ENCODE results near the gene CD84. TPM values are rescaled to one million over a fixed set of nuclear protein-coding genes. Genes with fewer than 3 reads are reported as not detected.

Gene CD84
- total RNA-seq, 2 experiments from 2014 or later, result 32.7 to 36.9 TPM

DNA sequence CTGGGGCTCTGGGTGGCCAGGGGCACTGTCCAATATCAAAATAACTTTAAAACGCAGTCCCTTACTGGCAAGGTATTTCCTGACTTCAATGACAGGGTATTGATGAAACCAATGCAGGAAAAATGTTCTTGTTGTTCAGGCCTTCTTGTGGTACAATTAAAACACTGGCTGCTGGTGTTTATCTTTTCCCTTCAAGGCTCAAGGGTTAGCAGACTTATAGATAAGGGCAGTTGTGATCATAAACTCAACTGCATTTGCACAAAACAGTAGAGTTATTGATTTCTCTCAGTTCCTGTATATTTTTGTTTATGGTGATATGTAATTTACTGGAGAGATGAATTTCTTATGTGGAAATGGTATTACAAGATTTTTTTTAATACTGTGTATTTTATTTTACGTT lies 2.7 kb upstream of the CD84 start:
- Mint-ChIP-seq H3K27me3 (no peaks in the 10 kb centered on the region), H3K4me3 (peak overlapping the region; percentile 13), H3K4me1 (ENCODE audit: low read depth) (peaks cover 85% of the 10 kb centered on the region), H3K9me3 (peaks cover 3% of the 10 kb centered on the region), H3K27ac (peak overlapping the region; percentile 87), H3K36me3 (ENCODE audit: low read depth) (peaks cover 13% of the 10 kb centered on the region)
- POLR2A ChIA-PET, result interaction anchor here (1.5 kb wide), 1 partner anchor 153 kb away, joined by 5 read pairs; no protein-coding TSS in a partner anchor
- H3K4me3 ChIP-seq (ENCODE audit: low read length), result no peak overlapping the region
- H3K36me3 ChIP-seq (ENCODE audit: insufficient read depth, low read length), result no peaks in the 10 kb centered on the region
- H3K27ac ChIP-seq (ENCODE audit: low read depth in 1 of 2, low read length in 2 of 2), result peak overlapping the region in 1 of 2 donors; percentile 71
- intact Hi-C loops (cut with DNase I, micrococcal nuclease), result no loop called here
- H3K4me1 ChIP-seq (ENCODE audit: insufficient read depth, low read length), result peaks cover 20% of the 10 kb centered on the region
- no peak for DNase-seq
- CTCF ChIA-PET, result no interaction called here
- TF ChIP-seq, protein P1, sequence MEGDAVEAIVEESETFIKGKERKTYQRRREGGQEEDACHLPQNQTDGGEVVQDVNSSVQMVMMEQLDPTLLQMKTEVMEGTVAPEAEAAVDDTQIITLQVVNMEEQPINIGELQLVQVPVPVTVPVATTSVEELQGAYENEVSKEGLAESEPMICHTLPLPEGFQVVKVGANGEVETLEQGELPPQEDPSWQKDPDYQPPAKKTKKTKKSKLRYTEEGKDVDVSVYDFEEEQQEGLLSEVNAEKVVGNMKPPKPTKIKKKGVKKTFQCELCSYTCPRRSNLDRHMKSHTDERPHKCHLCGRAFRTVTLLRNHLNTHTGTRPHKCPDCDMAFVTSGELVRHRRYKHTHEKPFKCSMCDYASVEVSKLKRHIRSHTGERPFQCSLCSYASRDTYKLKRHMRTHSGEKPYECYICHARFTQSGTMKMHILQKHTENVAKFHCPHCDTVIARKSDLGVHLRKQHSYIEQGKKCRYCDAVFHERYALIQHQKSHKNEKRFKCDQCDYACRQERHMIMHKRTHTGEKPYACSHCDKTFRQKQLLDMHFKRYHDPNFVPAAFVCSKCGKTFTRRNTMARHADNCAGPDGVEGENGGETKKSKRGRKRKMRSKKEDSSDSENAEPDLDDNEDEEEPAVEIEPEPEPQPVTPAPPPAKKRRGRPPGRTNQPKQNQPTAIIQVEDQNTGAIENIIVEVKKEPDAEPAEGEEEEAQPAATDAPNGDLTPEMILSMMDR (IDR thresholded peaks at IDR 0.05), result no peak
- no peak for ATAC-seq (ENCODE audit: poor library complexity)
- H3K9me3 ChIP-seq (ENCODE audit: control insufficient read depth in 1 of 2, insufficient read depth in 1 of 2, low read length in 2 of 2), result no peaks in the 10 kb centered on the region
- H3K27me3 ChIP-seq (ENCODE audit: control insufficient read depth in 1 of 2, insufficient read depth in 2 of 2, low read length in 2 of 2), result no peaks in the 10 kb centered on the region

GRCh38 chr1:160580221-160580812 lies 1.0 kb upstream of the CD84 start:
- Histone ChIP-seq H3K4me1 (ENCODE audit: insufficient read depth, low read length) (peaks cover 34% of the 10 kb centered on the region), H3K27me3 (ENCODE audit: control insufficient read depth in 1 of 2, insufficient read depth in 2 of 2, low read length in 2 of 2) (no peaks in the 10 kb centered on the region), H3K4me3 (ENCODE audit: low read length) (no peak overlapping the region), H3K9me3 (ENCODE audit: control insufficient read depth in 1 of 2, insufficient read depth in 1 of 2, low read length in 2 of 2) (no peaks in the 10 kb centered on the region), H3K27ac (ENCODE audit: low read depth in 1 of 2, low read length in 2 of 2) (peak overlapping the region; percentile 48 to 71), H3K36me3 (ENCODE audit: insufficient read depth, low read length) (no peaks in the 10 kb centered on the region)
- CTCF ChIA-PET, result interaction anchor here (0.7 to 2.0 kb wide), 5 partner anchors 20 to 36 kb away, joined by 3 to 5 read pairs (median 4); no protein-coding TSS in a partner anchor
- peaks cover 3% of the 10 kb centered on the region for H3K9me3 Mint-ChIP-seq
- DNase-seq (no peak), ATAC-seq (ENCODE audit: poor library complexity) (no peak)
- peak overlapping the region; percentile 63 for H3K4me3 Mint-ChIP-seq
- peaks cover 18% of the 10 kb centered on the region for H3K36me3 Mint-ChIP-seq (ENCODE audit: low read depth)
- no peaks in the 10 kb centered on the region for H3K27me3 Mint-ChIP-seq
- peak overlapping the region; percentile 87 for H3K27ac Mint-ChIP-seq
- TF ChIP-seq, protein P1 (IDR thresholded peaks at IDR 0.05), result no peak
- POLR2A ChIA-PET, result interaction anchor here (0.8 to 9.0 kb wide), 4 partner anchors 16 to 152 kb away, joined by 3 to 189 read pairs (median 13); no protein-coding TSS in a partner anchor
- peaks cover 95% of the 10 kb centered on the region for H3K4me1 Mint-ChIP-seq (ENCODE audit: low read depth)
- intact Hi-C loops (cut with DNase I, micrococcal nuclease), result no loop called here

DNA sequence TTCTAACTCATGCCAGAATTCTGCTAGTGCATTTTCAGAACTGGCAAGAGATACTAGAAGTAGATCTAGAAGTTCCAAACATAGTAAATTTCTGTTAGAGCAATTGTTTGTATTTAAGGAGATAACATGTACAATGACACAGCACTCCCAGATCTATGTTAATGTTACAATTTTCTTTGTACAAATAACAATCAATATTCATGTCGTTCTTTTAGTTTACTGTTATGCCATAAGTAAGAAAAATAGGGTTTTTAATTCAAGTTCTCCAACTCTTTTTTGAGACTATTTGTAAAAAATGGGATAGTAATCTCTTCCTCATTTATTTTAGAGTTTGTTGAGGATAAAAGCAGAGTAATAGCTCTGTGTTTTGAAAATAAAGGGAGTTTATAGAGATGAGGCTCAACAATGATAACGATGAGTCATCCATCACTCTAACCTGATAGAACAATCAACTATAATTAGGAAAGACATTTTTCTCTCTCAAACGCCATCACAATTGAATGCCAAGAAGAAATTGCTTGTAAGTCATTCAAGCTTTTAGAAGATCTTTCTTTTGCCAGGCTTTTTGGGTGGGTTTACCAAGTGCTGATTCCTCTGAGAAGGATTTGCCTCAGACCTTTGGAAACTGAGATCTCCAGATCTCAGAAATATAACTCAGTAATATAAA lies 638 bp downstream of the CD84 start:
- H3K27ac ChIP-seq (ENCODE audit: low read depth in 1 of 2, low read length in 2 of 2), result peak overlapping the region; percentile 60 to 61
- peak overlapping the region; percentile 56 for H3K4me3 ChIP-seq (ENCODE audit: low read length)
- POLR2A ChIA-PET, result interaction anchor here (0.6 to 9.0 kb wide), 10 partner anchors 12 to 150 kb away, joined by 3 to 189 read pairs (median 10); partner anchors contain the start of gene SLAMF6
- no peaks in the 10 kb centered on the region for H3K9me3 ChIP-seq (ENCODE audit: control insufficient read depth in 1 of 2, insufficient read depth in 1 of 2, low read length in 2 of 2)
- H3K27me3 ChIP-seq (ENCODE audit: control insufficient read depth in 1 of 2, insufficient read depth in 2 of 2, low read length in 2 of 2), result no peaks in the 10 kb centered on the region
- H3K9me3 Mint-ChIP-seq, result peaks cover 3% of the 10 kb centered on the region
- DNase-seq, result peak in 1 of 14 experiments; percentile 28
- peaks cover 19% of the 10 kb centered on the region for H3K36me3 Mint-ChIP-seq (ENCODE audit: low read depth)
- no peaks in the 10 kb centered on the region for H3K27me3 Mint-ChIP-seq
- peak overlapping the region; percentile 87 for H3K27ac Mint-ChIP-seq
- CTCF ChIA-PET, result interaction anchor here (1.3 to 2.0 kb wide), 4 partner anchors 18 to 38 kb away, joined by 3 to 9 read pairs (median 4); no protein-coding TSS in a partner anchor
- TF ChIP-seq, protein P1 (IDR thresholded peaks at IDR 0.05), result no peak
- peaks cover 95% of the 10 kb centered on the region for H3K4me1 Mint-ChIP-seq (ENCODE audit: low read depth)
- intact Hi-C loops (cut with DNase I, micrococcal nuclease), result loop anchor here in 1 of 2 experiments (1.0 to 5.0 kb wide), 3 partner anchors 10 to 56 kb away; partner anchors contain the start of gene SLAMF6
- peak; percentile 19 for ATAC-seq (ENCODE audit: poor library complexity)
- peaks cover 49% of the 10 kb centered on the region for H3K4me1 ChIP-seq (ENCODE audit: insufficient read depth, low read length)
- no peaks in the 10 kb centered on the region for H3K36me3 ChIP-seq (ENCODE audit: insufficient read depth, low read length)
- H3K4me3 Mint-ChIP-seq, result peak overlapping the region; percentile 94
